ENCODE measurements around the gene GARIN1A. TPM values are rescaled to one million over a fixed set of nuclear protein-coding genes. Genes with fewer than 3 reads are reported as not detected.

GARIN1A gene
- total RNA-seq, 1 donor from 2014 or later = 1.4 TPM

DNA sequence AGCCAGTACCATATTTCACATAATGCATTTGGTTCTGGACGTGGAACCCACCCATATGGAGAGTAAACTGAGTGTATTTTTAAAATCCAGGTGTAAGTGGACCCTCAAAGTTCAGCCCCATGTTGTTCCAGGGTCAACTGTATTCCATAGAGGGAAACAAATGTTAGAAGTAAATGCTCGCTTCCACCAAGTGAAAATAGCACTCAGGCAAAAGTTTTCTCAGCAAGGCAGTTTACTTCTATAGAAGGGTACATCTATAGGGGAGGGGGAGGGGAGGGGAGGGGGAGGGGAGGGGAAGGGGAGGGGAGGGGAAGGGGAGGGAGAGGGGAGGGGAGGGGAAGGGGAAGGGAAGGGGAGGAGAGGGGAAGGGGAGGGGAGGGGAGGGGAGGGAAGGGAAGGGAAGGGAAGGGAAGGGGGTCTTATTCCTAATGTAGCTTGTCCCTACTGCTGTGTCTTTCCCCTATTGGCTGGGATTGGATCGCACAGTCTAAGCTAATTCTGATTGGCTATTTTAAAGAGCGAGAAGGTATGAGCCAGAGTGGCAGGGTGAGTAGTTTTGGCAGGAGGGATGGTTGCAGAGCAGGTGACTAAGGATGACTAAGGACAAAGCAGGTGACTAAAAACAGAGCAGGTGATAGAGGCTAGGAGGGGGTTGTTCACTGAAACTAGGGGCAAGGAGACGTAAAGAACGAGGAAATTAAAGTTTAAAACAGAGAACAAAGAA lies 29.1 kb downstream of the GARIN1A start:
- intact Hi-C loops (cut with micrococcal nuclease) = no loop called here
- no peak for ATAC-seq (ENCODE audit: low read depth)
- Mint-ChIP-seq H3K9me3 (no peaks in the 10 kb centered on the region), H3K27me3 (peaks cover 48% of the 10 kb centered on the region), H3K4me1 (peaks cover 7% of the 10 kb centered on the region), H3K36me3 (ENCODE audit: low read depth) (no peaks in the 10 kb centered on the region), H3K27ac (no peak overlapping the region), H3K4me3 (no peak overlapping the region)
- ChIA-PET POLR2A (no interaction called here), CTCF (no interaction called here)
- no peak for DNase-seq
- no peak for TF ChIP-seq CTCF (IDR thresholded peaks at IDR 0.05)

GRCh38 chr7:128703609-128704241 lies 31.6 kb downstream of the GARIN1A start:
- Mint-ChIP-seq H3K36me3 (ENCODE audit: low read depth) (no peaks in the 10 kb centered on the region), H3K4me1 (no peaks in the 10 kb centered on the region), H3K27me3 (peaks cover 24% of the 10 kb centered on the region), H3K4me3 (no peak overlapping the region), H3K27ac (no peak overlapping the region), H3K9me3 (no peaks in the 10 kb centered on the region)
- ChIA-PET CTCF (no interaction called here), POLR2A (no interaction called here)
- no peak for ATAC-seq (ENCODE audit: low read depth)
- intact Hi-C loops (cut with micrococcal nuclease) = no loop called here
- no peak for DNase-seq
- TF ChIP-seq CTCF (IDR thresholded peaks at IDR 0.05) = no peak

DNA sequence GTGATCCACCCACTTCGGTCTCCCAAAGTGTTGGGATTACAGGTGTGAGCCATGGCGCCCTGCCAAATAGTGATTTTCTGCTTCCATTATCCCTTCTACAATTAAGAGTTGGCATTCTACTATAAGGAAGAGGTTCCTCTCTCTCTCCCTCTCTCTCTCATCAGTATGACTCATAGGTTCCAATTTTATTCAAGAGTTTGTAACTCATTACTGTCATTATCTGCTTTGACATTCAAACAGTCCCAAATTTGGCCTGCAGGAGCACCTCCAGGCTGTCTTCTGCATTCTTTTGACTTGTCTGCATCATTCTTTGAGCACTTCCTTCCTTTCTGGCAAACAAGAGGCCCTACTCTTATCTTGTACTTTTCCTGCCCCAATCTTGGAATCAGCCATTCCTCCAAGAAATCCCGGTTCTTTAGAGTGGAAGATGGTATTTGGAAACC lies 33.8 kb downstream of the GARIN1A start:
- intact Hi-C loops (cut with micrococcal nuclease) = no loop called here
- Mint-ChIP-seq H3K27ac (no peak overlapping the region), H3K36me3 (ENCODE audit: low read depth) (no peaks in the 10 kb centered on the region), H3K27me3 (peaks cover 13% of the 10 kb centered on the region), H3K9me3 (no peaks in the 10 kb centered on the region), H3K4me3 (no peak overlapping the region), H3K4me1 (no peaks in the 10 kb centered on the region)
- no peak for TF ChIP-seq CTCF (IDR thresholded peaks at IDR 0.05)
- ATAC-seq (ENCODE audit: low read depth) (no peak), DNase-seq (no peak)
- POLR2A ChIA-PET = no interaction called here
- CTCF ChIA-PET = no interaction called here

DNA sequence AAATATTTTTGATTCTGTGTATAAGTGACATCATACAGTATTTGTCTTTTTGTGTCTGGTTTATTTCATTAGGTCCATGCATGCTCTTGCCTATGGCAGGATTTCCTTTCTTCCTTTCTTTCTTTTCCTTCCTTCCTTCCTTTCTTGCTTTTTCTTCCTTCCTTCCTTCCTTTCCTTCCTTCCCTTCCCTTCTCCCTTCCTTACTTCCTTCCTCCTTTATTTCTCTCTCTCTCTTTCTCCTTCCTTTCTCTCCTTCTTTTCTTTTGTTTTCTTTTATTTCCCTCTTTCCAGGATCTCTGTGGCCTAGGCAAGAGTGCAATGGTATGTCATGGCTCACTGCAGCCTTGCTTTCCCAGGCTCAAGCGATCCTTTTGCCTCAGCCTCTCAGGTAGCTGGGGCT lies 35.7 kb downstream of the GARIN1A start:
- CTCF ChIA-PET = no interaction called here
- Mint-ChIP-seq H3K36me3 (ENCODE audit: low read depth) (no peaks in the 10 kb centered on the region), H3K27me3 (peaks cover 10% of the 10 kb centered on the region), H3K9me3 (no peaks in the 10 kb centered on the region), H3K27ac (no peak overlapping the region), H3K4me1 (no peaks in the 10 kb centered on the region), H3K4me3 (no peak overlapping the region)
- POLR2A ChIA-PET = no interaction called here
- intact Hi-C loops (cut with micrococcal nuclease) = no loop called here
- DNase-seq (no peak), ATAC-seq (ENCODE audit: low read depth) (no peak)
- TF ChIP-seq CTCF (IDR thresholded peaks at IDR 0.05) = no peak

DNA sequence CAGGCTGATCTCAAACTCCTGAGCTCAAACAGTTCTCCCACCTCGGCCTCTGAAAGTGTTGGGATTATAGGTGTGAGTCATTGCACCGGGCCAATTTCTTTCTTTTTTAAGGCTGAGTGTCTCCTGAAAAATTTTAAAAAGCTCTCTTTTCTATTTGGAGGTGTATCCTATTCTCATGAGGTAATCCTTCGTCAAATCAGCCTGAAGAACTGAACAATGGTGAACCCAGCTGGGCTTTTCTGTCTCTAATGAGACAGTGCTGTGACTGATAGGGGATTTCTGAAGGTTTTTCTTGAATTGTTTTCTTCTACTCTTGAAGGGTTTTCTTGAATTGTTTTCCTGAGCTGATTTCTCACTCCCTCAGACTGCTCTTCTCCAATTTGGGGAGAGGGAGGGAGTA lies 36.1 kb downstream of the GARIN1A start:
- Mint-ChIP-seq H3K4me3 (no peak overlapping the region), H3K4me1 (no peaks in the 10 kb centered on the region), H3K9me3 (no peaks in the 10 kb centered on the region), H3K36me3 (ENCODE audit: low read depth) (no peaks in the 10 kb centered on the region), H3K27ac (no peak overlapping the region), H3K27me3 (peaks cover 13% of the 10 kb centered on the region)
- ChIA-PET CTCF (no interaction called here), POLR2A (no interaction called here)
- no peak for TF ChIP-seq CTCF (IDR thresholded peaks at IDR 0.05)
- ATAC-seq (ENCODE audit: low read depth) (no peak), DNase-seq (no peak)
- intact Hi-C loops (cut with micrococcal nuclease) = no loop called here

Measured in activated B cell treated with CpG ODN at 0.5 μM for 24 hours (primary cell).